Effector memory CD4-positive, alpha-beta T cell (primary cell): ENCODE measurements around the gene CEP89.
"Not testable (repeated sequence)": the region's sequence is repeated elsewhere in the genome, so short reads cannot be mapped to it uniquely, and the experiment has no call there.

Source experiments
- DNase-seq, 3 donors: peaks; one replicate each; pipeline ENCODE4 v3.0.0-alpha.2; 2020
- H3K27ac ChIP-seq: 2 replicates; pipeline ENCODE4 v1.7.0; 2013; ENCODE audit warnings: mild to moderate bottlenecking, low read length, moderate library complexity; ENCODE audit not compliant: insufficient read depth, poor library complexity, severe bottlenecking
- H3K27me3 ChIP-seq: replicated peaks from 2 replicates; pipeline ENCODE4 v1.7.0; 2013; ENCODE audit warnings: mild to moderate bottlenecking, low read length; ENCODE audit not compliant: insufficient read depth, control insufficient read depth, poor library complexity, severe bottlenecking
- H3K36me3 ChIP-seq: 2 replicates; pipeline ENCODE4 v1.7.0; 2013; ENCODE audit warnings: mild to moderate bottlenecking, low read length, moderate library complexity; ENCODE audit not compliant: control insufficient read depth, insufficient read depth
- H3K4me1 ChIP-seq: 2 replicates; pipeline ENCODE4 v1.7.0; 2013; ENCODE audit warnings: low read length, mild to moderate bottlenecking; ENCODE audit not compliant: control insufficient read depth, insufficient read depth, poor library complexity, severe bottlenecking
- H3K4me3 ChIP-seq: 2 replicates; pipeline ENCODE4 v1.7.0; 2013; ENCODE audit warnings: low read length, low read depth, mild to moderate bottlenecking; ENCODE audit not compliant: insufficient read depth, poor library complexity, severe bottlenecking
- H3K9me3 ChIP-seq: 2 replicates; pipeline ENCODE4 v1.7.0; 2013; ENCODE audit warnings: mild to moderate bottlenecking, low read length, moderate library complexity; ENCODE audit not compliant: control insufficient read depth

CEP89 gene

GRCh38 chr19:32858559-32858958, 113.2 kb downstream of the CEP89 start:
- Histone ChIP-seq H3K9me3 (no peaks in the 10 kb centered on the region), H3K4me3 (no peak overlapping the region), H3K36me3 (no peaks in the 10 kb centered on the region), H3K27me3 (no peaks in the 10 kb centered on the region), H3K4me1 (no peaks in the 10 kb centered on the region), H3K27ac (no peak overlapping the region)
- no peak for DNase-seq

DNA sequence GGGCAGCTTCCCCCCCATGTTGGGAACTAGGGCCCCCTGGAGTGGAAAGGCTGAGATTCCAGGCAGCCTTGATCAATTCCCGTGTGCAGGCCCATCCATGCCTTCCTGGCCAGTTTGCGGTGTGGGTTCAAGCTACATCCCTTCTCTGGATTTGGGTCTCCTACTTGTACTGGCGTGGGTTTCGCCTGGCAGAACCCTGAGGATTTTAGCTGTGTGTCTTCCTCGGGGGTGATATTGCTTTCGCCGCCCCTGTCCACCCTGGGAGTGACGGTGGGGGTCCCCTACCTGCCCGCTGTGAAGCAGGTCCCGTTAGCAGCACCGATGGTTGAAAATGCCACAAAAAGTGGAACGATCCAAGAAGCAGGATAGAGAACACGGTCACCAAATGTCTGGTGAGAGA, 113.6 kb downstream of the CEP89 start:
- Histone ChIP-seq H3K27ac (no peak overlapping the region), H3K4me1 (no peaks in the 10 kb centered on the region), H3K9me3 (no peaks in the 10 kb centered on the region), H3K27me3 (no peaks in the 10 kb centered on the region), H3K4me3 (no peak overlapping the region), H3K36me3 (no peaks in the 10 kb centered on the region)
- no peak for DNase-seq

DNA sequence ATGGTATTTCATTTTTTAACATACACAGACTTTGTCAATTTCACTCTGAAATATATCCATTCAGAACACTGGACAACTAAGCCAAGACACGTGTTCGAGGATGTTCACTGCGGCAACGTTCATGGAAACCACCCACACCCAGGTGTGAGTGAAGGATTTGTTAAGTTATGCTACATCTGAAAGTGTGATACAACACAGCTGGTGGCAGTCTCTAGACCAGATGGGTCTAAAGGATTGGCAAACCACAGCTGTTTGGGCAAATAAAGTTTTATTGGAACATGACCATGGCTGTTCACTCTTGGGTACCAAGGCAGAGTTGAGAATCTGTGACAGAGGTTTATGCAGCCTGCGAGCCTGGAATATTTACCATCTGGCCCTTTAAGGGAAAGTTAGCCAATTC, 114.2 kb downstream of the CEP89 start:
- no peak overlapping the region for H3K27ac ChIP-seq
- no peak overlapping the region for H3K4me3 ChIP-seq
- no peaks in the 10 kb centered on the region for H3K36me3 ChIP-seq
- no peaks in the 10 kb centered on the region for H3K4me1 ChIP-seq
- H3K27me3 ChIP-seq: no peaks in the 10 kb centered on the region
- no peaks in the 10 kb centered on the region for H3K9me3 ChIP-seq
- DNase-seq: no peak

- not testable (repeated sequence) for H3K4me1 ChIP-seq, H3K27ac ChIP-seq, H3K4me3 ChIP-seq, H3K9me3 ChIP-seq, H3K27me3 ChIP-seq, DNase-seq, H3K36me3 ChIP-seq
Observed at GRCh38 chr19:32856818-32857217, 114.9 kb downstream of the CEP89 start.

- no peaks in the 10 kb centered on the region for H3K9me3 ChIP-seq
Observed at GRCh38 chr19:32852216-32852615, 119.5 kb downstream of the CEP89 start.

DNA sequence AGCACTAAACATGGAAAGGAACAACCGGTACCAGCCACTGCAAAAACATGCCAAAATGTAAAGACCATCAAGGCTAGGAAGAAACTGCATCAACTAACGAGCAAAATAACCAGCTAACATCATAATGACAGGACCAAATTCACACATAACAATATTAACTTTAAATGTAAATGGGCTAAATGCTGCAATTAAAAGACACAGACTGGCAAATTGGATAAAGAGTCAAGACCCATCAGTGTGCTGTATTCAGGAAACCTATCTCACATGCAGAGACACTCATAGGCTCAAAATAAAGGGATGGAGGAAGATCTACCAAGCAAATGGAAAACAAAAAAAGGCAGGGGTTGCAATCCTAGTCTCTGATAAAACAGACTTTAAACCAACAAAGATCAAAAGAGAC, 123.7 kb downstream of the CEP89 start:
- H3K27ac ChIP-seq, H3K36me3 ChIP-seq, H3K4me3 ChIP-seq, H3K27me3 ChIP-seq, H3K4me1 ChIP-seq, H3K9me3 ChIP-seq, DNase-seq: not testable (repeated sequence)

More at GRCh38 chr19:32852216-32852615, 119.5 kb downstream of the CEP89 start:
- Histone ChIP-seq H3K36me3 (no peaks in the 10 kb centered on the region), H3K27ac (no peak overlapping the region), H3K27me3 (no peaks in the 10 kb centered on the region), H3K4me3 (no peak overlapping the region), H3K4me1 (no peaks in the 10 kb centered on the region)
- no peak for DNase-seq

DNA sequence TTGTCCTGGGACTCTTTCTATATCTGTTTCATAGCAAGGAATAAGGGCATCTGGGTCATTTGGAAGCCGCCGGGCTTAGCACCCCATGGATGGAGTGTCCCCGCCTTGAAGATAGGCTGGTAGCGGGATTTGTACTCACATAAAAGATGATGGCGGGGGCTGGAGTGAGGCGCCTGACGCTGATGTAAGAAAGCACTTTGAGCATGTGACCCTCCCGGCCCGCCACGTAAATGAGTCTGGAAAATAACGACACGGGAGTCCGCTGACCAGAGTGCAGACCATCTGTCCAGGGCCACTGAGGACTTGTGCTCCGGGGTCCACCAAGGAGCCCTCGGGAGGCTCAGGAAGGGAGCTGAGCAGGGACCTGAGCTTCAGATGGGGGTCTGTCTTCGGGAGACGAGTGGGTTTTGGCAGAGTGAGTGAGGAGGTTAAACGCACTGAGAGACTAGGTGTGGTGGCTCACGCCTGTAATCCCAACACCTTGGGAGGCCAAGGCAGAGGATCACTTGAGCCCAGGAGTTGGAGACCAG, 128.0 kb downstream of the CEP89 start:
- H3K36me3 ChIP-seq: no peaks in the 10 kb centered on the region
- H3K27ac ChIP-seq: no peak overlapping the region
- DNase-seq: no peak
- no peaks in the 10 kb centered on the region for H3K4me1 ChIP-seq
- H3K4me3 ChIP-seq: no peak overlapping the region
- H3K9me3 ChIP-seq: no peaks in the 10 kb centered on the region
- no peaks in the 10 kb centered on the region for H3K27me3 ChIP-seq

DNA sequence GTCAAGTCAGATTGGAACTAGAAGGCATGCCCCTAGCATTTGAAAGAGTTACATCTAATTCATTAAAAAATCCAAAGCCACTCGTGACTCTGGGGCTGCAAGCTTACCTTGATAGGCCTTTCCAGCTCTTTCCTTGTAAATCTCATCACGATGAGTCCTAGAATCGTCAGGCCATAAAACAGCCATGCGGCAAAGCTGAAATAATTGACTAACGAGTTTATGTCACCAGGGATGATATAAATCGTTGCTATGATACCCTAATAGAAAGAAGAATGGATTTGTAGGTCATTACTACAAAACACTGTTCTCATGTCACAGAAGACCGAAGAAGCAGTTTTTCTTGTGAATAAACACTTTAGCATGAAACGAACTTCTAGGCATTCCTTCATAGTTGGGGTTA, 129.7 kb downstream of the CEP89 start:
- H3K4me1 ChIP-seq: no peaks in the 10 kb centered on the region
- H3K9me3 ChIP-seq: no peaks in the 10 kb centered on the region
- no peak for DNase-seq
- no peak overlapping the region for H3K4me3 ChIP-seq
- no peak overlapping the region for H3K27ac ChIP-seq
- no peaks in the 10 kb centered on the region for H3K36me3 ChIP-seq
- no peaks in the 10 kb centered on the region for H3K27me3 ChIP-seq

GRCh38 chr19:32837531-32837930, 134.2 kb downstream of the CEP89 start:
- Histone ChIP-seq H3K27me3 (no peaks in the 10 kb centered on the region), H3K27ac (no peak overlapping the region), H3K4me1 (no peaks in the 10 kb centered on the region), H3K9me3 (no peaks in the 10 kb centered on the region), H3K36me3 (no peaks in the 10 kb centered on the region), H3K4me3 (no peak overlapping the region)
- DNase-seq: no peak

- not testable (repeated sequence) for DNase-seq, H3K27ac ChIP-seq, H3K4me3 ChIP-seq, H3K36me3 ChIP-seq, H3K9me3 ChIP-seq, H3K27me3 ChIP-seq, H3K4me1 ChIP-seq
Observed at GRCh38 chr19:32833388-32833787, 138.4 kb downstream of the CEP89 start.

DNA sequence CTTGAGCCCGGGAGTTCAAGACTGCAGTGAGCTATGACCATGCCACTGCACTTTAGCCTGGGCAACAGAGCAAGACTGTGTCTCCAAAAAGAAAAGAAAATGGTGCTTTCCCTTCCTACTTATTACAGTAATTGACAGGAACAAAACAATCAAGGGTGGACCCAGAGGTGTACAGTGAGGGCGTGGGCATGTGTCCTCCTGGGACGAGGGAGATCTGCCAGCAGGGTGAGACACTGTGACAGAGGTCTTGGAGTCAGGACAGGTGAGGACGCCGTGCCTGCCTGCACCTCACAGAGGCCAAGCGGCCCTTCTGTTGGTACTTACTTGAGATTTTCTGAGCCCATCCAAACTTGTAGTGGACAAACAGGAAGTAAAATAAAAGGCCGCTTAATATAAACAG, 138.9 kb downstream of the CEP89 start:
- H3K4me3 ChIP-seq, H3K36me3 ChIP-seq, H3K27ac ChIP-seq, DNase-seq, H3K9me3 ChIP-seq, H3K27me3 ChIP-seq, H3K4me1 ChIP-seq: not testable (repeated sequence)
